ENCODE data around the gene CHMP4A. TPM values are rescaled to one million over a fixed set of nuclear protein-coding genes. Genes with fewer than 3 reads are reported as not detected.
A peak's percentile ranks its signal among the peaks of the same experiment; 100 is the strongest.

The CHMP4A gene
- total and polyA plus RNA-seq, 9 of the 15 experiments (the other 6 are each of a cell fraction or from before 2014, with no cell fraction given): 28.8 to 104 (median 52.7) TPM

GRCh38 chr14:24238527-24239037 lies 25.3 kb upstream of the CHMP4A start:
- BruUV-seq (replicated peaks): no TSS peak
- Histone ChIP-seq H2AFZ (ENCODE audit: low read depth, low read length) (no peak overlapping the region), H3K27me3 (ENCODE audit: control insufficient read depth in 2 of 2, insufficient read depth in 2 of 2, low read length in 2 of 2) (no peaks in the 10 kb centered on the region), H3K36me3 (ENCODE audit: control insufficient read depth, insufficient read depth, low read length) (peaks cover 66% of the 10 kb centered on the region), H3K9me1 (ENCODE audit: control insufficient read depth, insufficient read depth, low read length) (no peaks in the 10 kb centered on the region), H4K20me1 (replicated peaks; ENCODE audit: control insufficient read depth, insufficient read depth, low read length) (no peaks in the 10 kb centered on the region; the same call in 1 of the 2 replicates), H3K4me2 (ENCODE audit: insufficient read depth, low read length) (no peak overlapping the region), H3K4me3 (no peak overlapping the region), H3K4me1 (replicated peaks in 1 of 2; ENCODE audit: control insufficient read depth in 2 of 2, insufficient read depth in 2 of 2, low read length in 2 of 2) (peaks cover 15 to 22% of the 10 kb centered on the region in 2 experiments), H3K9me3 (replicated peaks; ENCODE audit: control insufficient read depth, insufficient read depth, low read depth, low read length) (no peaks in the 10 kb centered on the region), H3K9ac (ENCODE audit: insufficient read depth in 1 of 2, low read depth in 2 of 2, low read length in 2 of 2) (no peak overlapping the region), H3K79me2 (ENCODE audit: control insufficient read depth, insufficient read depth, low read length) (peaks cover 16% of the 10 kb centered on the region), H3K27ac (ENCODE audit: extremely low read depth, low read depth, low read length) (no peak overlapping the region)
- TF ChIP-seq PRDM10 (IDR thresholded peaks at IDR 0.05; ENCODE audit: partially characterized antibody) (peak; percentile 80), VEZF1 (CRISPR knock-in tag; IDR thresholded peaks at IDR 0.05) (no peak), PHTF2 (CRISPR knock-in tag; IDR thresholded peaks at IDR 0.05) (no peak), JUNB (CRISPR knock-in tag; conservative IDR thresholded peaks at IDR 0.05) (no peak), MECOM (CRISPR knock-in tag; IDR thresholded peaks at IDR 0.05) (no peak)
- CTCF ChIA-PET (ENCODE audit: low intra/inter-chr PET ratio): no interaction called here
- in situ Hi-C loops (cut with MboI): no loop called here
- ATAC-seq: no peak
- no peak for FAIRE-seq
- DNase-seq (ENCODE audit: extremely low read depth in 1 of 4, low spot score in 3 of 4): no peak
- 91% methylated on average over 3 of the region's 5 CpGs for WGBS (ENCODE audit: insufficient coverage, low coverage, missing lambda C conversion rate)
- POLR2A ChIA-PET: interaction anchor here (0.6 to 1.3 kb wide), 3 partner anchors 24 to 84 kb away, joined by 3 read pairs; no protein-coding TSS in a partner anchor
- intact Hi-C loops (cut with micrococcal nuclease): no loop called here

Measured in K562 (cell line).